ENCODE measurements around the gene WWC2.

The WWC2 gene

DNA sequence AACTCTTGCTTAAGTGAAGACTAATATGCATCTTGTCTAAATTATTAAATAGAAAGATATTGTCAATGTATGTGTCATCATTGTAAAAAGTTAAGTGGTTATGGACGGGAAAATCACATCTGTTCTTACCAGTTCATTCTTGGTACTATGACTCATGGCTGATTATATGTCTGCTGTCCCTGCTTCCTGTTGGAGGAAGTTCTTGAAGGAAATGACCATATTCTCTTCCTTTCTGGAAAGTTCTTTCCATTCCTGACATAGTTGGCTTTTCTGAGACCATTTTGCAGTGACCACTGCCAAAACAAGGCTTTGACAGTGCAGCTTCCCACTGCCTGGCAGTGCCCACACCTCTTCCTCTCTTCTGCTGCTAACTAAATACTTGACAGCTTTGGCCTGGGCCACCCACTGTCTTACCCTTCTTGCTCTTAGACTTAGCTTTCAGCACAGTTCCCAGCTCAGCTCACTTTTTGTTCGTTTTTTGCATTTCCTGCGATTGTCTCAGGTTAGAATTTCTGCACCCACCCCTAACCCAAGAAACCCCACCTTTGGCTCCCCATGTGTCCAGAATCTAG lies 236.4 kb downstream of the WWC2 start:
- DNase-seq: no peak

- no peak for DNase-seq
Observed at GRCh38 chr4:183337349-183337748, 238.3 kb downstream of the WWC2 start.

DNA sequence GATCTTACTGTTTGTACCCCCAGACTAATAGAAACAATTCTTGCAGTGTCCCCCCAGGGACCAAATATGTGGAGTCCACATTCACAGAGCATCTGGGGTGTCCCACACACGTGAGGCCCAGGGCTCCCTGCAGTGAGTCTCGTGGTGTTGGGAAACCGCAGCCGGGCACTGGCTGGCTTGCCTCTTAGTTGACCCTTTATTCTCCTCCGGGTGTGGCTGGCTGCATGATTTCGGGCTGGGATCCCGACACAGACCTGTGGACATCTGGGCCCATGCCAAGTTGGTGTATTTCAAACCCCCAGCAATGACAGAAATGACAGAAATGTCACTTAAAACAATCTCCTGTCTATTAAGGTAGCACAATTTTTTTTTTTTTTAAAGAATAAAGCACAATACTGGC lies 238.8 kb downstream of the WWC2 start:
- no peak for DNase-seq

- DNase-seq: no peak
Observed at GRCh38 chr4:183342541-183343533, 243.8 kb downstream of the WWC2 start.

DNA sequence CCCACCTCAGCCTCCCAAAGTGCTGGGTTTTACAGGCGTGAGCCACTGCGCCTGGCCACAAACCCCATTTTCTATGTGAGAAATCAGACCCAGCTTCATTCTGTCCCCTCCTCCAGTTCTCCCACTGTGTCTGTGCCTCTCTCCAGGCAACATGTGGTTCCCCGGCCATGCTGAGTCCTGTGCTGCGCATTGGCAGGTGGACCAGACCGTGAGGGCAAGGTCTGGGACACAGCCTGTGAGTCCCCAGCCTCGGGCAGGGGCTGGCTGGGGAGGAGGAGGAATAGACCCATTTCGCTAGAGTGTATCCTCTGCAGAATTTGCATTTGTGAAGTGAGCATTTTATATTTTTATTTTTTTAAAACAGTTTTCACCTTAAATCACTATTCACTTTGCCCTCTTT lies 244.7 kb downstream of the WWC2 start:
- no peak for DNase-seq

- no peak for DNase-seq
Observed at GRCh38 chr4:183344523-183345255, 245.6 kb downstream of the WWC2 start.

DNA sequence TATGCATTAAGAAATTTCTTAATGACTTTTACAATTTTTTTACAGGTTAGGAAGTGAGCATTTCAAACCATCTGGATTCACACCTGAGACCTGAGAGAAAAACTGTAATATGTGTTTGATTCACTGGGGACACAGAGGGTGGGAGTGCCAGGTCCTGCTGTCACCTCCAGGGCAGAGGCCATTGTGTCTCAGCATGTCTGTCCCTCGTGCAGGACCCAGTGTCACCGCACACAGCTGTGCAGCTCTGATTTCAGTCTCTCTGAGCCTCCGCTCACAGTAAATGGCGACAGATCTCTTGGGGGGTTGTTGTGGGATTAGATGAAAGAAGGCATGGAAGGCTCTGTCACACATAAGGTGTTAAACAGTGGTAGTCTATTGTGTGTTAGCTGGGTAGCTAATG lies 246.2 kb downstream of the WWC2 start:
- DNase-seq: no peak

- no peak for DNase-seq
Observed at GRCh38 chr4:183347146-183347545, 248.1 kb downstream of the WWC2 start.

GRCh38 chr4:183347566-183347965 lies 248.5 kb downstream of the WWC2 start:
- DNase-seq: no peak

- no peak for DNase-seq
Observed at GRCh38 chr4:183348136-183348535, 249.1 kb downstream of the WWC2 start.

DNA sequence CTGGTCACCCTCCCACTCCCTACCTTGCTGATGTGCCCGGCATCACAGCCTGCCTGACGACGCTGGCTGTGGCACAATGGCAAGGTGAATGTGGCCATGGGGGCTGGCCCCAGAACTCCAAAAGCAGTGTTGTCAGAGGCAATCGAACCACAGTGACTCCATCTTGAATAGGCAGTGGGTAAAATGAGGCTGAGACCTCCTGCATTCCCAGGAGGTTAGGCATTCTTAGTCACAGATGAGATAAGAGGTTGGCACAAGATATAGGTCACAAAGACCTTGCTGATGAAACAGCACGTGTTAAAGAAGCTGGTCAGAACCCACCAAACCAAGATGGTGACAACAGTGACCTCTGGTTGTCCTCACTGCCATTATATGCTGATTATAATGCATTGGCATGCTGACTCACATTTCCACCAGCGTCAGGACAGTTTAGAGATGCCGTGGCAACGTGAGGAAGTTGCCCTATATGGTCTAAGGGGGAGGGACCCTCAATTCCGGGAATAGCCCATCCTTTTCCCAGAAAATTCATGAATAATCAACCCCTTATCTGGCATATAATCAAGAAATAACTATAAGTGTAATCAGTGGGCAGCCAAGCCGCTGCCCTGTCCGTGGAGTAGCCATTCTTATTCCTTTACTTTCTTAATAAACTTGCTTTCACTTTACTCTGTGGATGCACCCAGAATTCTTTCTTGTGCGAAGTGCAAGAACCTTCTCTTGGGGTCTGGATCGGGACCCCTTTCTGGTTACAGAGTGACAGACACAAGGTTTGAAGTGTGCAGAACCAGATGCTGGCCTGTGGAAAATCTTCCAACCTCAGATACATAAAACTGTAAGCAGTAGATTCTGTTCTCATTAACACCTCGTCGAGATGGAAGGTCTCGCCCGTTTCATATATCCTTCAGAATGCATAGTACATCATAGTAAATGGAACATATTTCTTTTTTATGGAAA lies 249.9 kb downstream of the WWC2 start:
- no peak for DNase-seq

DNA sequence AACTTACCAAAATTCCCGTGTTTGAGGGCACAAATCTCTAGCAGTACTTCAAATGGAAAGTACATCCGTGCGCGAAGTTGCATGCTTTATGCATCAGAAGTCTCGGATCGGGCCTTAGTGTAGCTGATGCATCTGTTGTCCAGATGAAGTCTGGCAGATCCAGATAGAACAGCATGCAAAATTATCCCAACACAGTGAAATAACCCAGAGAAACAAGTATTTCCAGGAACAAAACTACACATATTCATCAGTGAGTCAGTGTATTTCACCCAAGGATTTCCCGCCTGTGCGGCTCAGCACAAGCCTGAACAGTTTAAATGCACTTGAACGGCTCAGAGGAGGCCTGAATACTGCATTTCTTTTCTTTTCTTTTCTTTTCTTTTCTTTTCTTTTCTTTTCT lies 250.6 kb downstream of the WWC2 start:
- DNase-seq: no peak

GRCh38 chr4:183350317-183351071 lies 251.4 kb downstream of the WWC2 start:
- DNase-seq: no peak

GRCh38 chr4:183352546-183352945 lies 253.5 kb downstream of the WWC2 start:
- DNase-seq: no peak

GRCh38 chr4:183353557-183353956 lies 254.5 kb downstream of the WWC2 start:
- DNase-seq: no peak

- no peak for DNase-seq
Observed at GRCh38 chr4:183354219-183354618, 255.2 kb downstream of the WWC2 start.

GRCh38 chr4:183355405-183355804 lies 256.3 kb downstream of the WWC2 start:
- no peak for DNase-seq

GRCh38 chr4:183356173-183356830 lies 257.2 kb downstream of the WWC2 start:
- no peak for DNase-seq

- DNase-seq: no peak
Observed at GRCh38 chr4:183356931-183357675, 258.0 kb downstream of the WWC2 start.

- no peak for DNase-seq
Observed at GRCh38 chr4:183358215-183358755, 259.2 kb downstream of the WWC2 start.
